Hepatocyte (in vitro differentiated cells): ENCODE measurements around the gene CHSY1. TPM values are rescaled to one million over a fixed set of nuclear protein-coding genes. Genes with fewer than 3 reads are reported as not detected.
"Not testable (repeated sequence)": the region's sequence is repeated elsewhere in the genome, so short reads cannot be mapped to it uniquely, and the experiment has no call there.

Experiments used
- DNase-seq: peaks from one replicate; pipeline ENCODE4 v3.0.0-alpha.2; 2016; ENCODE audit warnings: low spot score
- H2AFZ ChIP-seq: fragments of 200-600 bp; sonication (generic); 2 replicates; pipeline ENCODE4 v1.6.0; 2016; ENCODE audit warnings: antibody characterized with exemption, mild to moderate bottlenecking
- H3K27ac ChIP-seq: fragments of 200-600 bp; sonication (generic); 2 replicates; pipeline ENCODE4 v1.5.1; 2016; ENCODE audit warnings: mild to moderate bottlenecking
- H3K27me3 ChIP-seq: fragments of 200-600 bp; sonication (generic); 2 replicates; pipeline ENCODE4 v1.6.1; 2016
- H3K36me3 ChIP-seq: fragments of 200-600 bp; sonication (generic); replicated peaks from 2 replicates; pipeline ENCODE4 v1.5.1; 2016; ENCODE audit warnings: low read depth; ENCODE audit not compliant: insufficient read depth
- H3K4me1 ChIP-seq: fragments of 200-600 bp; sonication (generic); 2 replicates; pipeline ENCODE4 v1.5.1; 2016; ENCODE audit warnings: mild to moderate bottlenecking, moderate library complexity; ENCODE audit not compliant: insufficient read depth
- H3K4me2 ChIP-seq: fragments of 200-600 bp; sonication (generic); 2 replicates; pipeline ENCODE4 v1.6.0; 2016
- H3K4me3 ChIP-seq: fragments of 200-600 bp; sonication (generic); 2 replicates; pipeline ENCODE4 v1.5.1; 2016; ENCODE audit warnings: mild to moderate bottlenecking
- H3K79me2 ChIP-seq: fragments of 200-600 bp; sonication (generic); 2 replicates; pipeline ENCODE4 v1.6.0; 2017; ENCODE audit warnings: mild to moderate bottlenecking
- H3K9me2 ChIP-seq: fragments of 200-600 bp; sonication (generic); replicated peaks from 2 replicates; pipeline ENCODE4 v1.6.0; 2017; ENCODE audit warnings: mild to moderate bottlenecking; ENCODE audit not compliant: insufficient read depth
- H3K9me3 ChIP-seq: fragments of 200-600 bp; sonication (generic); 2 replicates; pipeline ENCODE4 v1.5.1; 2016; ENCODE audit warnings: low read depth, mild to moderate bottlenecking
- H4K20me1 ChIP-seq: fragments of 200-600 bp; sonication (generic); 2 replicates; pipeline ENCODE4 v1.6.0; 2016; ENCODE audit warnings: mild to moderate bottlenecking; ENCODE audit not compliant: insufficient read depth, poor library complexity, severe bottlenecking
- EZH2 ChIP-seq: fragments of 200-600 bp; sonication (generic); IDR thresholded peaks from 2 replicates; pipeline ENCODE4 v1.6.1; 2016; ENCODE audit warnings: antibody characterized with exemption, mild to moderate bottlenecking, borderline replicate concordance
- EZH2phosphoT487 ChIP-seq: fragments of 200-600 bp; sonication (generic); IDR thresholded peaks from one replicate; pipeline ENCODE4 v1.6.1; 2018; ENCODE audit warnings: antibody characterized with exemption, mild to moderate bottlenecking, low read depth, moderate library complexity; ENCODE audit not compliant: unreplicated experiment, severe bottlenecking
- WGBS: methylation state at CpG from one replicate; pipeline ENCODE4 v1.1.6; 2016; ENCODE audit warnings: low lambda C conversion rate; ENCODE audit errors: missing lambda C conversion rate; 5-methylcytosine and 5-hydroxymethylcytosine counted together
- polyA plus RNA-seq: library from polyadenylated mRNA; unstranded; fragments of >200 nt; fragmentation: Nextera tagmentation; extraction: Ambion mirVana; gene quantifications from 2 replicates; pipeline ENCODE4 v1.2.1, GENCODE V29; 2016
- total RNA-seq: library from RNA; depleted of rRNA; stranded (reverse); fragments of >200 nt; gene quantifications from 2 replicates; pipeline ENCODE4 v1.2.3, GENCODE V29; 2014
- TF ChIP-seq, protein P1 (sequence below): fragments of 200-600 bp; sonication (generic); IDR thresholded peaks from 2 replicates; pipeline ENCODE4 v1.5.1; 2016; ENCODE audit warnings: antibody characterized with exemption, mild to moderate bottlenecking; ENCODE audit not compliant: poor library complexity

CHSY1 gene
- total and polyA plus RNA-seq, 2 experiments from 2014 or later, result 22.5 to 27.8 TPM

DNA sequence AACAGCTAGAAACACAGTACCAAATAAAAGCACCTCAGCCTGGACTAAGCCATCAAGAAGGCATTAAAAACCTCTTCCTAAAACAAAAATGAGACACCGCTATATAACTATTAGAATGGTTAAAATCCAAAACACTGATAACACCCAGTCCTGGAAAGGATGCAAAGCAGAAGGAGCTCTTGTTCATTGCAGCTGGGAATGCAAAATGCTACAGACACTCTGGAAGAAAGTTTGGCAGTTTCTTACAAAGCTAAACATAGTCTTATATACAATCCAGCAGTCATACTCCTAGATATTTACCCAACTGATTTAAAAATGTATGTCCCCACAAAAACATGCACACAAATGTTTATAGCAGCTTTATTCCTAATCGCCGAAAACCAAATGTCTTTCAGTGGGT, 35.7 kb downstream of the CHSY1 start:
- DNase-seq, result no peak
- Histone ChIP-seq H3K27ac (no peak overlapping the region), H3K9me2 (no peaks in the 10 kb centered on the region), H2AFZ (no peak overlapping the region), H4K20me1 (peaks cover 28% of the 10 kb centered on the region), H3K4me1 (peaks cover 16% of the 10 kb centered on the region), H3K4me3 (no peak overlapping the region), H3K4me2 (no peak overlapping the region), H3K9me3 (no peaks in the 10 kb centered on the region), H3K79me2 (peaks cover 97% of the 10 kb centered on the region), H3K36me3 (no peaks in the 10 kb centered on the region), H3K27me3 (no peaks in the 10 kb centered on the region)
- WGBS, result 91% methylated on average over 3 of the region's 3 CpGs
- no peak for TF ChIP-seq EZH2
- TF ChIP-seq, protein P1, sequence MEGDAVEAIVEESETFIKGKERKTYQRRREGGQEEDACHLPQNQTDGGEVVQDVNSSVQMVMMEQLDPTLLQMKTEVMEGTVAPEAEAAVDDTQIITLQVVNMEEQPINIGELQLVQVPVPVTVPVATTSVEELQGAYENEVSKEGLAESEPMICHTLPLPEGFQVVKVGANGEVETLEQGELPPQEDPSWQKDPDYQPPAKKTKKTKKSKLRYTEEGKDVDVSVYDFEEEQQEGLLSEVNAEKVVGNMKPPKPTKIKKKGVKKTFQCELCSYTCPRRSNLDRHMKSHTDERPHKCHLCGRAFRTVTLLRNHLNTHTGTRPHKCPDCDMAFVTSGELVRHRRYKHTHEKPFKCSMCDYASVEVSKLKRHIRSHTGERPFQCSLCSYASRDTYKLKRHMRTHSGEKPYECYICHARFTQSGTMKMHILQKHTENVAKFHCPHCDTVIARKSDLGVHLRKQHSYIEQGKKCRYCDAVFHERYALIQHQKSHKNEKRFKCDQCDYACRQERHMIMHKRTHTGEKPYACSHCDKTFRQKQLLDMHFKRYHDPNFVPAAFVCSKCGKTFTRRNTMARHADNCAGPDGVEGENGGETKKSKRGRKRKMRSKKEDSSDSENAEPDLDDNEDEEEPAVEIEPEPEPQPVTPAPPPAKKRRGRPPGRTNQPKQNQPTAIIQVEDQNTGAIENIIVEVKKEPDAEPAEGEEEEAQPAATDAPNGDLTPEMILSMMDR, result no peak
- TF ChIP-seq EZH2phosphoT487, result no peak

DNA sequence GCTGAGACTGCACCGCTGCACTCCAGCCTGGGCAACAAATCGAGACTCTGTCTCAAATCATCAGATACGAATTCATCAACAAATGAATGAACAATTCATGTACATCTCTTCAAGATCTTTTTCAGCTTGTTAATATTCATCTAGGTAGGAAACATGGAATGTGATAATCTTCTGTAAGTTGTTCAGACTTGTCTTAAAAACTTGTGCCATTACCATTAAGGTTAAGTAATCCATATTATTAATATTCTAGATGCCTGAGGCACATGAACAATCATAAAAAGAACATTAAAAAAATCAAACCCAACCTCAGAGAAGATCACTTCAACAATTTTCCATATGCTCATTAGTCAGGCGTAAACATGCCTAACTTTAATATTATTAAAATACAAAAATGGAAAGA, 36.2 kb downstream of the CHSY1 start:
- TF ChIP-seq, protein P1, result no peak
- TF ChIP-seq EZH2 (no peak), EZH2phosphoT487 (no peak)
- no peak overlapping the region for H2AFZ ChIP-seq
- no peak overlapping the region for H3K27ac ChIP-seq
- H4K20me1 ChIP-seq, result peaks cover 24% of the 10 kb centered on the region
- H3K4me2 ChIP-seq, result no peak overlapping the region
- peaks cover 16% of the 10 kb centered on the region for H3K4me1 ChIP-seq
- no peaks in the 10 kb centered on the region for H3K36me3 ChIP-seq
- DNase-seq, result no peak
- WGBS, result 94% methylated on average over 4 of the region's 4 CpGs
- no peaks in the 10 kb centered on the region for H3K27me3 ChIP-seq
- H3K9me2 ChIP-seq, result no peaks in the 10 kb centered on the region
- H3K4me3 ChIP-seq, result no peak overlapping the region
- peaks cover 97% of the 10 kb centered on the region for H3K79me2 ChIP-seq
- no peaks in the 10 kb centered on the region for H3K9me3 ChIP-seq

DNA sequence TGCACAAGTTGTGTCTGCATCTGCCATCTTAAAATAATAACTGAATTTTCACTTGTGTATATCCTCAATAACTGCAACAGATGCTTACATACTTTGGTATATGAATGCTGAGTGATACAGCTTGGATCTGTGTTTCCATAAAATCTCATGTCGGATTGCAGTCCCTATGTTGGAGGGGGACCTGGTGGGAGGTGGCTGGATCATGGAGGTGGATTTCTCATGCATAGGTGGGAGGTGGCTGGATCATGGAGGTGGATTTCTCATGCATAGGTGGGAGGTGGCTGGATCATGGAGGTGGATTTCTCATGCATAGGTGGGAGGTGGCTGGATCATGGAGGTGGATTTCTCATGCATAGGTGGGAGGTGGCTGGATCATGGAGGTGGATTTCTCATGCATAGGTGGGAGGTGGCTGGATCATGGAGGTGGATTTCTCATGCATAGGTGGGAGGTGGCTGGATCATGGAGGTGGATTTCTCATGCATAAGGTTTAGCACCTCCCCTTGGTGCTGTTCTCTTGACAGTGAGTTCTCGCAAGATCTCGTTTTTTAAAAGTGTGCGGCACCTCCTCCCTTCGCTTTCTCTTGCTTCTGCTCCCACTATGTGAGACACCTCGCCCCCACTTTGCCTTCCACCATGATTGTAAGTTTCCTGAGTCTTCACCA, 37.3 kb downstream of the CHSY1 start:
- DNase-seq, H3K9me2 ChIP-seq, H3K27me3 ChIP-seq, H3K36me3 ChIP-seq, H3K4me1 ChIP-seq, H3K27ac ChIP-seq, H2AFZ ChIP-seq, H3K4me3 ChIP-seq, H3K9me3 ChIP-seq, H3K4me2 ChIP-seq: not testable (repeated sequence)
- Histone ChIP-seq H3K79me2 (peaks cover 97% of the 10 kb centered on the region), H4K20me1 (peaks cover 21% of the 10 kb centered on the region)
- 98% methylated on average over 6 of the region's 6 CpGs for WGBS

DNA sequence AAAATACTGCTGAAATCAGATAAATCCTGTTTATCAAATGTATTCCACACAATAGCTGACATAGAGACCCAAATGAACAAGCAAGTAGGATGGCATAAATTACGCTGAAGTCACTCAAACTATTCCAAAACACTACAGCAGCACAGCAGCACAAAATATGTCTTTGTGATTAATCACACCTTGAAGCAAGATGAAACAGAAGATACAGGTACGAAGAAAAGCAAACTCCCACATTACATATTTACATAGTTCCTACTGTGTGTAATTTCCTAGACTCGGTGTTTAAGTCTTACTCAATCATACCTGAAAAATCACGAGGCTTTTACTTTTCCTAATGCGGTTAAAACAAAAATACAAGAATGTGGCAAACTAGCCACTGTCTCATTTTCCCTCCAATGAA, 38.3 kb downstream of the CHSY1 start:
- Histone ChIP-seq H3K27ac (no peak overlapping the region), H2AFZ (no peak overlapping the region), H4K20me1 (peaks cover 18% of the 10 kb centered on the region), H3K4me2 (no peak overlapping the region), H3K9me3 (no peaks in the 10 kb centered on the region), H3K27me3 (no peaks in the 10 kb centered on the region), H3K4me3 (no peak overlapping the region), H3K4me1 (peaks cover 2% of the 10 kb centered on the region), H3K79me2 (peaks cover 97% of the 10 kb centered on the region), H3K9me2 (no peaks in the 10 kb centered on the region), H3K36me3 (no peaks in the 10 kb centered on the region)
- no peak for DNase-seq
- TF ChIP-seq EZH2 (no peak), EZH2phosphoT487 (no peak)
- TF ChIP-seq, protein P1, result no peak
- WGBS, result 81% methylated on average over 5 of the region's 5 CpGs
